ENCODE measurements around the gene NOX5. TPM values are rescaled to one million over a fixed set of nuclear protein-coding genes. Genes with fewer than 3 reads are reported as not detected.
A peak's percentile ranks its signal among the peaks of the same experiment; 100 is the strongest.

NOX5 gene
- total RNA-seq, 1 experiment from 2014 or later: not detected

DNA sequence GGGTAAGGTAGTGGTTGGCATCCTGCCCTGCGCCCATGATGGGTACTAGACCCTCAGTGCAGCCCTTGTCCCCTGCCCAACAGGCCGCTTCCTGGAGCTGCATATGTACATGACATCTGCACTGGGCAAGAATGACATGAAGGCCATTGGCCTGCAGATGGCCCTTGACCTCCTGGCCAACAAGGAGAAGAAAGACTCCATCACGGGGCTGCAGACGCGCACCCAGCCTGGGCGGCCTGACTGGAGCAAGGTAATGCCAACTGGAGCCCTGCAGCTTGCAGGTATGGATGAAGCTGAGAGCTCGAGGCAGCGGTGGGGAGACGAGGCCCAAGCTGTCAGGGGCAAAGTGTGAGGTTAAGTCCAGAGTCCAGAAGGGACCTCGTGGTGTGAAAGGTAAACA, 40.8 kb downstream of the NOX5 start:
- TF ChIP-seq, protein P1, sequence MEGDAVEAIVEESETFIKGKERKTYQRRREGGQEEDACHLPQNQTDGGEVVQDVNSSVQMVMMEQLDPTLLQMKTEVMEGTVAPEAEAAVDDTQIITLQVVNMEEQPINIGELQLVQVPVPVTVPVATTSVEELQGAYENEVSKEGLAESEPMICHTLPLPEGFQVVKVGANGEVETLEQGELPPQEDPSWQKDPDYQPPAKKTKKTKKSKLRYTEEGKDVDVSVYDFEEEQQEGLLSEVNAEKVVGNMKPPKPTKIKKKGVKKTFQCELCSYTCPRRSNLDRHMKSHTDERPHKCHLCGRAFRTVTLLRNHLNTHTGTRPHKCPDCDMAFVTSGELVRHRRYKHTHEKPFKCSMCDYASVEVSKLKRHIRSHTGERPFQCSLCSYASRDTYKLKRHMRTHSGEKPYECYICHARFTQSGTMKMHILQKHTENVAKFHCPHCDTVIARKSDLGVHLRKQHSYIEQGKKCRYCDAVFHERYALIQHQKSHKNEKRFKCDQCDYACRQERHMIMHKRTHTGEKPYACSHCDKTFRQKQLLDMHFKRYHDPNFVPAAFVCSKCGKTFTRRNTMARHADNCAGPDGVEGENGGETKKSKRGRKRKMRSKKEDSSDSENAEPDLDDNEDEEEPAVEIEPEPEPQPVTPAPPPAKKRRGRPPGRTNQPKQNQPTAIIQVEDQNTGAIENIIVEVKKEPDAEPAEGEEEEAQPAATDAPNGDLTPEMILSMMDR (conservative IDR thresholded peaks at IDR 0.05; ENCODE audit: low read depth, low read length): no peak
- no peak for TF ChIP-seq EZH2 (IDR thresholded peaks at IDR 0.05; ENCODE audit: borderline replicate concordance, low read depth, low read length, poor library complexity, severe bottlenecking)
- CTCF ChIA-PET: no interaction called here
- intact Hi-C loops (cut with micrococcal nuclease; ENCODE audit: unreplicated experiment): loop anchor here (5.0 kb wide), 2 partner anchors 357 to 412 kb away; partner anchors contain the start of gene KIF23

DNA sequence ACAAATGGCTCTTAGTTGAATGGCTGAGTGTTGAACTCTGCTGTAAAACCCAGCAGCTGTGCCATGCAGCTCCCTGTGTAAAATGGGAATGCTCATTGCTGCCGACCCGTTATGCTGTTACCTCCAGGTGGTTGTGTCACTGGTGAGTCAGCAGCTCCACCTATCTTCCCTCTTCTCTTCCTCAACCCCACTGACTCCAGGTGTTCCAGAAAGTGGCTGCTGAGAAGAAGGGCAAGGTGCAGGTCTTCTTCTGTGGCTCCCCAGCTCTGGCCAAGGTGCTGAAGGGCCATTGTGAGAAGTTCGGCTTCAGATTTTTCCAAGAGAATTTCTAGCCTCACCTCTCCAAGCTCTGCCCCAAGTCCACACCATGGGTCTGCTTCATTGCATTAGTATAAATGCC, 41.9 kb downstream of the NOX5 start:
- Histone ChIP-seq H3K4me3 (ENCODE audit: low read depth, low read length, poor library complexity, severe bottlenecking) (no peak overlapping the region), H3K9me3 (ENCODE audit: low read depth, low read length, poor library complexity, severe bottlenecking) (no peaks in the 10 kb centered on the region), H3K36me3 (ENCODE audit: insufficient read depth, low read length, poor library complexity, severe bottlenecking) (no peaks in the 10 kb centered on the region), H3K27ac (ENCODE audit: low read depth, low read length, poor library complexity, severe bottlenecking) (no peak overlapping the region), H3K4me1 (ENCODE audit: insufficient read depth, low read length, poor library complexity, severe bottlenecking) (peaks cover 5% of the 10 kb centered on the region), H3K27me3 (replicated peaks; ENCODE audit: insufficient read depth, low read depth, low read length, poor library complexity) (no peaks in the 10 kb centered on the region)
- BruUV-seq (replicated peaks): no TSS peak
- CTCF ChIA-PET: interaction anchor here (1.6 kb wide), 1 partner anchor 339 kb away, joined by 5 read pairs; no protein-coding TSS in a partner anchor
- TF ChIP-seq EZH2 (IDR thresholded peaks at IDR 0.05; ENCODE audit: borderline replicate concordance, low read depth, low read length, poor library complexity, severe bottlenecking): no peak
- TF ChIP-seq, protein P1 (conservative IDR thresholded peaks at IDR 0.05; ENCODE audit: low read depth, low read length): no peak
- POLR2A ChIA-PET (ENCODE audit: low non-redundant PET): no interaction called here
- no peak for DNase-seq (ENCODE audit: low spot score)
- intact Hi-C loops (cut with micrococcal nuclease; ENCODE audit: unreplicated experiment): loop anchor here (5.0 kb wide), 2 partner anchors 356 to 411 kb away; partner anchors contain the start of gene KIF23

More for the DNA sequence above, 40.8 kb downstream of the NOX5 start:
- no TSS peak for BruUV-seq (replicated peaks)
- Histone ChIP-seq H3K4me3 (ENCODE audit: low read depth, low read length, poor library complexity, severe bottlenecking) (no peak overlapping the region), H3K36me3 (ENCODE audit: insufficient read depth, low read length, poor library complexity, severe bottlenecking) (no peaks in the 10 kb centered on the region), H3K4me1 (ENCODE audit: insufficient read depth, low read length, poor library complexity, severe bottlenecking) (peaks cover 5% of the 10 kb centered on the region), H3K9me3 (ENCODE audit: low read depth, low read length, poor library complexity, severe bottlenecking) (no peaks in the 10 kb centered on the region), H3K27me3 (replicated peaks; ENCODE audit: insufficient read depth, low read depth, low read length, poor library complexity) (no peaks in the 10 kb centered on the region), H3K27ac (ENCODE audit: low read depth, low read length, poor library complexity, severe bottlenecking) (no peak overlapping the region)
- POLR2A ChIA-PET (ENCODE audit: low non-redundant PET): no interaction called here
- DNase-seq (ENCODE audit: low spot score): no peak

DNA sequence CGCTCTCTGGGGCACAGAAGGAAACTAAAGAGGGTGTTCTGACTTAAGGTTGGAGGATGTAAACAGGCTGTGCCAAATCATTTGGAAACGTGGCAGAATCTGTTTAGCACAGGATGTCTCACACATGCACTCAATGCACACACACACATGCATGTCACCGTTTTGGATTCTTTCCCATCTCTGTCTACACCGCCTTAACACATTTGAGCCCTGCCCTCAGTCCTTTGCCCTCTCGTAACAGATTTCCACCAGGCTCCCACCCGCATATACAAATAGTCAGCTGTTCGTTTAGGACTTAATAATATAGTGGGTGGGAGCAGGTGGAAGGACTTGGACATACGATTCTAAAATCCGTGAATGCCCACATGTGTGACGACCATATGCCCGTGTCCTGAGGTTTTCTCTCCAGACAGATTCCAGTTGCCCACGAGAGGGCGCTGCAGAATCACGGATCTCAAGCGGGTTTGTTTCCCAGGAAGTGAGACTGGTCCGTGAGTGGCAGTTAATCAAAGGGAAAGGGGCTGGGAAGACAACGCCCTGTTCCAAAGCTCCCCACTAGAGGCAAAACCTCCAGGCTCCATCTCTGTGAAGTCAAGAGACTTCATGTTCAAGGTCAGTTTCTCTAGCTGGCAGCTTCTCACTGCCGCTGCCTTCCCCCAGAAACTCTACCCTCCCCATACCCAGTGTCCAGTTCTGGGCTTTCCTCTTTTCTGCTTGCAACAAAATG, 44.5 kb downstream of the NOX5 start:
- ChIA-PET POLR2A (ENCODE audit: low non-redundant PET) (interaction anchor here (0.7 kb wide), 1 partner anchor 68 kb away, joined by 3 read pairs; no protein-coding TSS in a partner anchor), CTCF (interaction anchor here (0.6 to 1.7 kb wide), 11 partner anchors 10 to 405 kb away, joined by 3 to 20 read pairs (median 4); partner anchors contain the start of gene KIF23)
- H3K9me3 ChIP-seq (ENCODE audit: low read depth, low read length, poor library complexity, severe bottlenecking): no peaks in the 10 kb centered on the region
- no peaks in the 10 kb centered on the region for H3K27me3 ChIP-seq (replicated peaks; ENCODE audit: insufficient read depth, low read depth, low read length, poor library complexity)
- peaks cover 5% of the 10 kb centered on the region for H3K4me1 ChIP-seq (ENCODE audit: insufficient read depth, low read length, poor library complexity, severe bottlenecking)
- intact Hi-C loops (cut with micrococcal nuclease; ENCODE audit: unreplicated experiment): loop anchor here (1.0 to 5.0 kb wide), 5 partner anchors 167 to 408 kb away; partner anchors contain the start of gene KIF23
- no peak for TF ChIP-seq EZH2 (IDR thresholded peaks at IDR 0.05; ENCODE audit: borderline replicate concordance, low read depth, low read length, poor library complexity, severe bottlenecking)
- TF ChIP-seq, protein P1 (conservative IDR thresholded peaks at IDR 0.05; ENCODE audit: low read depth, low read length): peak; percentile 97
- peak; percentile 97 for DNase-seq (ENCODE audit: low spot score)
- no TSS peak for BruUV-seq (replicated peaks)
- no peaks in the 10 kb centered on the region for H3K36me3 ChIP-seq (ENCODE audit: insufficient read depth, low read length, poor library complexity, severe bottlenecking)
- H3K27ac ChIP-seq (ENCODE audit: low read depth, low read length, poor library complexity, severe bottlenecking): no peak overlapping the region
- no peak overlapping the region for H3K4me3 ChIP-seq (ENCODE audit: low read depth, low read length, poor library complexity, severe bottlenecking)
